HG02678 (cell line): Measurements from ENCODE around the gene GJB3.
"Not testable (repeated sequence)": the region's sequence is repeated elsewhere in the genome, so short reads cannot be mapped to it uniquely, and the experiment has no call there.

ENCODE experiments used
- ATAC-seq: cut with Tn5 transposase; IDR thresholded peaks from one replicate; pipeline ENCODE4 v1.9.1; 2021; ENCODE audit warnings: mild to moderate bottlenecking, moderate library complexity; ENCODE audit not compliant: unreplicated experiment

Gene GJB3

GRCh38 chr1:34781071-34781843 is at the start of gene GJB3:
GJB3 (plus strand) TSS chr1:34781214; CDS start chr1:34784763, 3,549 bp downstream.
- no peak for ATAC-seq

- ATAC-seq, result not testable (repeated sequence)
These were observed 48.2 kb upstream of the GJB3 start for GRCh38 chr1:34732831-34733230.

- no peak for ATAC-seq
These were observed 44.3 kb upstream of the GJB3 start for GRCh38 chr1:34736692-34737091.

- not testable (repeated sequence) for ATAC-seq
These were observed 43.8 kb upstream of the GJB3 start for GRCh38 chr1:34737236-34737635.

- ATAC-seq, result no peak
These were observed 41.4 kb upstream of the GJB3 start for GRCh38 chr1:34739613-34740012.

GRCh38 chr1:34740161-34740868 is 40.7 kb upstream of the GJB3 start:
- no peak for ATAC-seq

- peak; percentile 66 for ATAC-seq
These were observed 38.2 kb upstream of the GJB3 start for GRCh38 chr1:34742667-34743270.

DNA sequence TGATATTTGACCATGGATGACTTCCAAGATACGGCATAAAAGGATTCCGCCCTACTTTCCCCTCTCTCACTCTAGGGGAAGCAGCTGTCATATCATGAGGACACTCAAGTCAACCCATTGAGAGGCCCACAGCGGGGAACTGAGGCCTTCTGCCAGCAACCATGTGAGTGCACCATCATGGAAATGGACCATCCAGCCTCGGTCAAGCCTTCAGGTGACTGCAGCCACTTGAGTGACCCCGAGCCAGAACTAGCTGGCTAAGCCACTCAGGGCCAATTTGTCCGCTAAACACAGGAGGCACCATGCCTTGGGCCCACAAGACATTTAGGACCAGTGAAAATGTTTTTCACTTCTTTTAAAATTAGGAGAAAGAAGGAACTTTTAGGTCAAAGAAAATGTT is 37.2 kb upstream of the GJB3 start:
- ATAC-seq, result no peak

DNA sequence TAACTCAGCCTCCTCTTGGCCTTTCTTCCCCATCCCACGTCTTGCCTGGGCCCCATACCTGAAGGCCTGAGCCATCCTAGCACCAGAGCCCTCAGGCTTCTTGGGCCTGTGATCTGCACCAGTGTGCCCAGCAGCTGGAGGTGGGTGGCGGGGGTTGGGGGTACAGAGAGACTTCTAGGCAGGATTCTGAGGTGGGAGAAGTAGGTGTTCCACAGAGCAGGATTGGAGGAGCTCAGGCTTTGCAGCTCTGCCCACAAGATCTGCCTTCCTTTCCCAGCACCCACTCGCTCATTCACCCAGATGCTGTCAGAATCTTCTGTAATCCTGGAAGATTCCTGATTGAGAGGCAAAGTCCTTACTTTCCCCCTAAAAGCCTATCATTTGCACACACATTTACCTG is 36.2 kb upstream of the GJB3 start:
- no peak for ATAC-seq

- no peak for ATAC-seq
These were observed 35.3 kb upstream of the GJB3 start for GRCh38 chr1:34745666-34746065.

DNA sequence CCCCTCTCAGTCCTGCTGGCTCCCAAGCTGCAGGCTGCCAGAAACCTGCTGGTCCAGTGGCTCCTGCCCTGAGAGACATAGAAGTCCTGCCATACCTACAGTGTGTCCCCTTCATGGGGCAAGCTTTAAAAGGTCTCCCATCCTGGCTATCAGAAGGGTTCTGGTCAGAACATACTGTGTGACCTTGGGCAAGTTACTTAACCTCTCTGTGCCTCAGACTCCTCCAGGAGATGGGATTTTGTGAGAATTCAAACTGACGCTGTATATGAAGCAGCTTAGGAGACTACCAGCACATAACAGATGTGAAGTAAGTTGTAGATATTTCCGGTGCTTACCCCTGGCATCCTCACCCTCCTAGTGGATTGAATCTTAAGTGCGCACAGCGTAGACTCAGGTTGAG is 34.9 kb upstream of the GJB3 start:
- ATAC-seq, result no peak

GRCh38 chr1:34746785-34747637 is 34.0 kb upstream of the GJB3 start:
- ATAC-seq, result no peak

DNA sequence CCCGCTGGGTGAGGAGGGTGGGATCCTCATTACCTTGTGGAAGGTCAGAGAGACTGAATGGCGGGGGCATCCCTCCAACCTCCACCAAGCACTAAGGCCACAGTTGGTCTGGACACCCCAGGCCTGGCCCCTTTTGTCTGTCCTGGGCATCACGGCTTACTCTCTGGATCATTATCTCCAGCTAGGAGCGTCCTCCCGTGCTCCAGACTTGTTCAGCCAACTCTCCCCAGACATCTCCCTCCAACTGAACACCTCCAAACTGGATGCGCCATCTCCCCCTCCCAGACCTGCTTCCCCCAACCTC is 33.4 kb upstream of the GJB3 start:
- ATAC-seq, result no peak

DNA sequence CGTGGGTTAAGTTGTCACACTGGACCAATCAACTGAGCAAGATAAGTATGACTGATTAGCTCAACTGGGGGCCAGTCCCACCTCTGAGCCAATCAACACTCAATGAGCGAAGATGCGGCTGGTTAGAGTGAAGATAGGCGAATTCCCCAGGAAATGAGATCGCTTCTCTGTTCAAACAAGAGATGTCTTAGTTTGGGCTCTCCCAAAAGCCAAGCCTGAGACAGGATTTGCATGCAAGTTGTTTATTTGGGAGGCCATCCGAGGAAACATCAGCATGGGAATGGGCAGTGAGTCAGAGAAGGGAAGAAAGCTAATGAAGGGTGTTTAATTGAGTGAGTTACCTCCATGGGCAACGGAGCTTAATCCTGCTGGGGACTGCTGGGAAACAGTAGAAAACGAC is 31.0 kb upstream of the GJB3 start:
- no peak for ATAC-seq

DNA sequence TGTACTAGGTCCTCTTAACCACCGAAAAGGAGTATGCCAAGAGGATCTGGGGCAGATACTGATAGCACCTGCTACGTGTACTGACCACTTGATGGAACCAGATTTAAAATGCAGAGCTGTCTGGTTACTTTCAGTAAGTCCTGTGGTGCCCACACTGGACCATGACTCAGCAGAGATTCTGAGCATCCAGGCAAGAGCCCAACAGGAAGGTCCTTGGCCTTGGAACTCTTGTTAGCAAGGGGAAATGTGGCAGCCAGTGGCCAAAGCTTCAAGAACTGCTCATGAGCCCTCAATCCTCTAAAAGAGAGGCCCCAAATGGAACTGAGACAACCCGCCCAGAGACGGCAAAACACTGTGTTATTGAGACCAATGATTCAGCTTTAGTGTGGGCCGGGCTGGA is 30.4 kb upstream of the GJB3 start:
- ATAC-seq, result no peak

DNA sequence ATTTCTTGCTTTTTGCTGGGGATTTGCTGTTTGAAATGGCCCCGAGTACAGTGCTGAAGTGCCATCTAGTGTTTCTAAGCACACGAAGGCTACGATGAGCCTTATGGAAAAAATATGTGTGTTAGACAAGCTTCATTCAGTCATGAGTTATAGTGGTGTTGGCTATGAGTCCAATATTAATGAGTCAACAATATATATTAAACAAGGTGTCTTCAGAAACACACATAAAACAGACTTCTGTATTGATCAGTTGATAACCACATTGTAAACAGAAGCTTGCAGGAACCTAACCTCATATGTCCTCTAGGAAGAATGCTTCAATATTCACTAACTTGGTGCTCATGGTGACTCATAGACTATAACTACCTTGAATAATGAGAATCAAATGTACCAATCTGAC is 27.9 kb upstream of the GJB3 start:
- no peak for ATAC-seq

DNA sequence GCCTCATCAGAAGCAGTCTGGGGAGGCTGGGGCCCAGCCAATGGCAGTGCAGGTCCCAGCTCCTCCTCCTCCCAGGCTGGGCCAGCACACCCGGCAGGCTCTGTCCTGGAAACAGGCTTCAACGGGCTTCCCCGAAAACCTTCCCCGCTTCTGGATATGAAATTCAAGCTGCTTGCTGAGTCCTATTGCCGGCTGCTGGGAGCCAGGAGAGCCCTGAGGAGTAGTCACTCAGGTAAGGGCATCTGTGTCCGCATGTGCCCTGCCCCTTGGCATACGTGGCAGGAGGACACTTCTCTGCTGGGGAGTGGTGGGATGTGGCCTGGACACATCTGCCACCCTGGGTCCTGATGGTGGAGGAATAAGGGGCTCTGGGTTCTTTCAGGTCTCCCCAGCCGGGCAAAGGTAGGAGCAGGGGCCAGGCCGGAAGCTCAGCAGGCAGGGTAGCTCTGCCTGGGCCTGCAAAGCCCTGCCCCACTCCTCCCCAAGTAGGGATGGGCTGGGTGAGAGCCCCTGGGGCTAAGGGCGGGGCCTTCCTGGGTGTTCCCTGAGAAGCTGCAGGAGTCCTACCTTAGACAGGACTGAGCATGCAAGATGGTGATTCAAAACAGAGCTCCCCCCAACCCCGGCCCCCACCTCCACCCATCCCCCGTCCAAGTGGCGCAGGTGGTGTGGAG is 25.9 kb upstream of the GJB3 start, which contains the start of gene GJB5:
Gene GJB5 (plus strand): TSS at position 84 of the 674 bp plus-strand sequence. CDS start 2,284 bp downstream, outside the sequence.
- ATAC-seq, result no peak

- no peak for ATAC-seq
These were observed 25.1 kb upstream of the GJB3 start for GRCh38 chr1:34755961-34756360.

GRCh38 chr1:34757386-34757785 is 23.6 kb upstream of the GJB3 start:
- ATAC-seq, result no peak

DNA sequence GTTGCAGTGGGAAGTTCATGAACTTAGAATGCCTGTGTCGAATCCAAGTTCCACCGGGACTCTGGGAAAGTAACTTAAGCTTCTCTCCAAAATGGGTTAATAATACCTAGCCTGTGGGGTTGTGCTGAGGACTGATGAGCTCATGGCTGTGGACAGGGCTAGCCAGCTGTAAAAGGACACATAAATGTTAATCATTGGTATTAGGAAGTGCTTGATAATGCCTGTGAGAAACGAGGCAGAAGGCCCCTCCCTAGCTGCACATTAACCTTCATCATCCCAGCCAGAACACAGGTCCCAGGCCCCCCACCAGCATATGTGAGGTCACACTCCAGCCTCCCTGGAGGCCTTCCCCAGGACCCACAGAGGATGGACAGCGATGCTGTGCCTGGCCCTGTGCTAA is 22.3 kb upstream of the GJB3 start:
- no peak for ATAC-seq
